ENCODE measurements around the gene PNPLA2.

Gene PNPLA2

GRCh38 chr11:773425-773824 lies 45.3 kb upstream of the PNPLA2 start:
- DNase-seq (ENCODE audit: low read depth), result no peak
- no peak overlapping the region for H3K4me3 ChIP-seq (ENCODE audit: control insufficient read depth, low read depth, low read length)
- TF ChIP-seq CTCF (IDR thresholded peaks at IDR 0.05; ENCODE audit: control insufficient read depth, insufficient read depth, low read depth, low read length, missing control alignments), result no peak

GRCh38 chr11:773830-774229 lies 44.9 kb upstream of the PNPLA2 start:
- DNase-seq (ENCODE audit: low read depth), result no peak
- TF ChIP-seq CTCF (IDR thresholded peaks at IDR 0.05; ENCODE audit: control insufficient read depth, insufficient read depth, low read depth, low read length, missing control alignments), result no peak
- H3K4me3 ChIP-seq (ENCODE audit: control insufficient read depth, low read depth, low read length), result no peak overlapping the region

DNA sequence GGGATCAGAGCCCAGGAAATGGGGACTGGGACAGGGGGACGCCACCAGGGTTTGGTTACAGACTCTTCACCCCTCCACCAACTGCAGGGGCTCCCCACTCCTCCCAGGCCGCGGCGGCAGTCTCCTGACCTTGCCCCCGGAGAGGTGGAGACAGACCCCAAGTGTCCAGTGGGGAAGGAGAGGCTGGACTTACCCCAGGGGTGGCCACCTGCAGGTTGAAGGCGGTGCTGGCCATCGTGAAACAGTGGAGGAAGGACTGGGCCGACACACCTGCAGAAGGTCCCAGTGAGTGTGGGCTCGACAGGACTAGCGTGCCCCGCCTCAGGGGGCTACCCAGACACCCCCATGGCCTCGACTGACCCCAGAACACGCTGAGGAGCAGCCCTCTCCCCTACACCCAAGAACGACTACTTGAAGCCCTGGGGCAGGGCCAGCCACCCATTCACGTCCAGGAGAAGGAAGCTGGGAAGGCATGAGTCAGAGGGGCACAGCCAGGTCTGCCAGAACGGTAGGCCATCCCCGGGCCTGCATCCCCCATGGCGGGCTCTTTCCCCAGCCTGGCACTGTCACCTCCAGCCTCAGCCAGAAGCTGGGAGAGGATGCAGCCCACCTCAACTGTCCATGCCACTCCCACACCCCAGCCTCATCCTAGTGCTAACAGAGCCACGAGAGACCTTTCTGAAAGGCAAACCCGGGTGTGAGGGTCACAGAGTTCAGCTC lies 43.7 kb upstream of the PNPLA2 start:
- peak overlapping the region; percentile 16 for H3K4me3 ChIP-seq (ENCODE audit: control insufficient read depth, low read depth, low read length)
- DNase-seq (ENCODE audit: low read depth), result no peak
- TF ChIP-seq CTCF (IDR thresholded peaks at IDR 0.05; ENCODE audit: control insufficient read depth, insufficient read depth, low read depth, low read length, missing control alignments), result no peak

DNA sequence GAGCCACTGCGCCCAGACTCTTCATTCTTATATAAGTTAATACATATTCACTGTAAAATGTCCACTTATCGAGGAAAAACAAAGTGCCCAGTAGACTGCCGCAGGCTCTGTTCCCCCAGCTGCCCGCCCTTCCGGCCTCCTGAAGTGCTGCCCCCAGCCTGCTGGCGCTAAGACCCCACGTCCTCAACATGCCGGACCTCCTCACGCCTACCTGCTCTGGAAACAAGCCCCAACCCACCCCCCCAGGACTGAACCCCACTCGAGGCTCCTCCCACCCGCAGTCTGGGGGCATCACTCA lies 42.5 kb upstream of the PNPLA2 start:
- TF ChIP-seq CTCF (IDR thresholded peaks at IDR 0.05; ENCODE audit: control insufficient read depth, insufficient read depth, low read depth, low read length, missing control alignments), result no peak
- peak overlapping the region; percentile 92 for H3K4me3 ChIP-seq (ENCODE audit: control insufficient read depth, low read depth, low read length)
- DNase-seq (ENCODE audit: low read depth), result no peak

DNA sequence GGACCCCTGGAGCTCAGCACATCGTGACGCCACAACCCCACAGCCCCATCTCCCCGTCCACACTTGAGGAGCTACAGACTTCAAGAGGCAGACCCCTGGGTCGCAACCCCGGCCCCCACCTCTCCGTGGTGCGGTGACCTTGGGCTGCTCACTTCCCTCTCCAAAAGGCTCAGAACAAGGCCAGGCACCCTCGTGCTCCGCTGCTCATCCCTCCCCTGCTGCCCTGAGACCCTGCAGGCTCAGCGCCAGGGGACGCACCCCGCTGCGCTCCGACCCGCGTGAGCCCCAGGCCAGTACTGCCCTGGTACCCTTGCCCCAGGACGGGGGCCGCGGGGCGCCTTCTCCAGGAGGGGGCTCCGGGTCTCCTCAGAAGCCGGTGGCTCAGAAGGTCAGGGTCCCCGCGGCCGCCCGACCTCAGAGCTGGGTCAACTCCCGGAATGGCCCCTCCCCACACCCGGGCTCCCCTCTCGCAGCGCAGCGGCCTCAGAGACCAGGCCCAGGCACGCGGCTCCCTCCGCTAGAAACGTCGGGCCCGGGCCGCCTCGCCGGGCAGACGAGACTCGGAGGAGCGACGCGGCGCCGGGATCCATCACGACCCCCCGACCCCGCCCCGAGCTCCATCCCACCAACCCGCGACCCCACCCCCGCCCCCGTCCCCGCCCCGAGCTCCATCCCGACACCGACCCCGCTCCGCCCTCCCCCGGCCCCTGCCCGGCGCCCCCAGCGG lies 42.0 kb upstream of the PNPLA2 start:
- peak overlapping the region; percentile 92 for H3K4me3 ChIP-seq (ENCODE audit: control insufficient read depth, low read depth, low read length)
- no peak for DNase-seq (ENCODE audit: low read depth)
- TF ChIP-seq CTCF (IDR thresholded peaks at IDR 0.05; ENCODE audit: control insufficient read depth, insufficient read depth, low read depth, low read length, missing control alignments), result no peak

- TF ChIP-seq CTCF (IDR thresholded peaks at IDR 0.05; ENCODE audit: control insufficient read depth, insufficient read depth, low read depth, low read length, missing control alignments), result no peak
- H3K4me3 ChIP-seq (ENCODE audit: control insufficient read depth, low read depth, low read length), result peak within 1 kb of the TSS; percentile 92
- DNase-seq (ENCODE audit: low read depth), result no peak
These were observed 41.1 kb upstream of the PNPLA2 start, which contains the start of gene GATD1 for GRCh38 chr11:777288-778255. Gene GATD1 (minus strand): TSS chr11:777487. CDS start chr11:777462, 25 bp downstream.

All from AG09309 (cell line).